Motor neuron (in vitro differentiated cells): ENCODE results near the gene ATXN10. TPM values are rescaled to one million over a fixed set of nuclear protein-coding genes. Genes with fewer than 3 reads are reported as not detected.
A peak's percentile ranks its signal among the peaks of the same experiment; 100 is the strongest.
"Not testable (repeated sequence)": the region's sequence is repeated elsewhere in the genome, so short reads cannot be mapped to it uniquely, and the experiment has no call there.

Experiments used
- ATAC-seq, 8 experiments: fragments of 200-7000 bp; cut with Tn5 transposase; replicated peaks in 6 of 8; 2 replicates each; pipeline ENCODE4 v1.8.0; 2021; ENCODE audit warnings: mild to moderate bottlenecking in 8 of 8, moderate library complexity in 8 of 8
- H3K27ac ChIP-seq, 2 donors: fragments of 250-450 bp; sonication (Bioruptor Pico); 2 replicates each; pipeline ENCODE4 v1.9.0; 2021; ENCODE audit warnings: antibody characterized with exemption in 2 of 2, mild to moderate bottlenecking in 2 of 2, moderate library complexity in 1 of 2
- H3K4me1 ChIP-seq, 2 donors: fragments of 250-450 bp; sonication (Bioruptor Pico); replicated peaks in 1 of 2; 2 replicates each; pipeline ENCODE4 v1.6.1; 2021; ENCODE audit warnings: antibody characterized with exemption in 2 of 2, mild to moderate bottlenecking in 2 of 2, moderate library complexity in 1 of 2
- H3K4me3 ChIP-seq, 5 donors: fragments of 250-450 bp; sonication (Bioruptor Pico); 2 replicates each; pipeline ENCODE4 v1.9.0; 2021; ENCODE audit warnings: antibody characterized with exemption in 5 of 5, mild to moderate bottlenecking in 5 of 5, moderate library complexity in 4 of 5
- WGBS, 10 experiments: fragments of 450-650 bp; shearing (Covaris generic); methylation state at CpG; one replicate each; pipeline ENCODE4 v1.0.0; 2022; 5-methylcytosine and 5-hydroxymethylcytosine counted together
- in situ Hi-C, 9 experiments: fragments of 400-800 bp; cut with MboI; loops; one replicate each; pipeline ENCODE4 v1.15.0; 2021; ENCODE audit warnings: low sequenced_read_pairs in 9 of 9, low pct_unique_long_range_greater_than_20kb in 2 of 9; ENCODE audit not compliant: unreplicated experiment in 9 of 9
- total RNA-seq, 8 experiments: library from RNA; unstranded; fragments of 300-600 nt; gene quantifications; 2 replicates each; pipeline versions ENCODE4 v1.2.3 to v1.2.4, GENCODE V29; 2022

The ATXN10 gene
- total RNA-seq, 8 experiments from 2014 or later: 61.1 to 122 (median 89.1) TPM

GRCh38 chr22:45707605-45708004 is 36.0 kb downstream of the ATXN10 start:
- no peak for ATAC-seq
- Histone ChIP-seq H3K4me3 (no peak overlapping the region), H3K4me1 (peaks cover 9 to 10% of the 10 kb centered on the region in 2 donors), H3K27ac (no peak overlapping the region)
- in situ Hi-C loops: no loop called here
- WGBS, 10 experiments: 81 to 100% (median 100%) methylated on average over 1 to 2 of the region's 2 CpGs; no CpG with 5 or more reads in 2 of the 10 experiments

GRCh38 chr22:45708145-45708544 is 36.5 kb downstream of the ATXN10 start:
- Histone ChIP-seq H3K27ac (no peak overlapping the region), H3K4me3 (no peak overlapping the region), H3K4me1 (peaks cover 9 to 10% of the 10 kb centered on the region in 2 donors)
- ATAC-seq: no peak
- in situ Hi-C loops: no loop called here
- 30 to 100% (median 85%) methylated on average over 1 to 2 of the region's 2 CpGs; no CpG with 5 or more reads in 4 of the 10 experiments for WGBS, 10 experiments

GRCh38 chr22:45709060-45709739 is 37.6 kb downstream of the ATXN10 start:
- 50 to 100% (median 80%) methylated on average over 1 to 5 of the region's 5 CpGs; no CpG with 5 or more reads in 1 of the 10 experiments for WGBS, 10 experiments
- peaks cover 9 to 10% of the 10 kb centered on the region in 2 donors for H3K4me1 ChIP-seq
- no peak overlapping the region for H3K4me3 ChIP-seq
- H3K27ac ChIP-seq: peak overlapping the region in 1 of 2 donors; percentile 26
- ATAC-seq: peak; percentile 86 to 96 (median 90)
- in situ Hi-C loops: no loop called here

- peak overlapping the region in 1 of 2 donors; percentile 26 for H3K27ac ChIP-seq
- ATAC-seq: peak in 2 of 8 experiments; percentile 21 to 32
- 7 to 100% (median 90%) methylated on average over 1 to 2 of the region's 2 CpGs for WGBS, 10 experiments
- in situ Hi-C loops: no loop called here
- peaks cover 9 to 10% of the 10 kb centered on the region in 2 donors for H3K4me1 ChIP-seq
- no peak overlapping the region for H3K4me3 ChIP-seq
These were observed 38.2 kb downstream of the ATXN10 start for GRCh38 chr22:45709866-45710265.

- no peak for ATAC-seq
- WGBS, 10 experiments: 87 to 100% (median 100%) methylated on average over 1 to 3 of the region's 3 CpGs
- in situ Hi-C loops: no loop called here
- H3K4me3 ChIP-seq: no peak overlapping the region
- H3K4me1 ChIP-seq: peaks cover 9 to 10% of the 10 kb centered on the region in 2 donors
- no peak overlapping the region for H3K27ac ChIP-seq
These were observed 38.8 kb downstream of the ATXN10 start for GRCh38 chr22:45710469-45710868.

GRCh38 chr22:45714390-45714789 is 42.8 kb downstream of the ATXN10 start:
- ATAC-seq, H3K4me3 ChIP-seq, in situ Hi-C loops, H3K27ac ChIP-seq, H3K4me1 ChIP-seq: not testable (repeated sequence)
- WGBS, 10 experiments: 60 to 100% (median 98%) methylated on average over 1 to 3 of the region's 4 CpGs; no CpG with 5 or more reads in 1 of the 10 experiments

GRCh38 chr22:45717789-45718188 is 46.2 kb downstream of the ATXN10 start:
- H3K4me1 ChIP-seq: peaks cover 0 to 3% of the 10 kb centered on the region in 2 donors
- H3K27ac ChIP-seq: no peak overlapping the region
- H3K4me3 ChIP-seq: no peak overlapping the region
- no peak for ATAC-seq
- 29 to 100% (median 88%) methylated on average over 1 of the region's 1 CpG; no CpG with 5 or more reads in 1 of the 10 experiments for WGBS, 10 experiments
- in situ Hi-C loops: no loop called here

GRCh38 chr22:45718391-45718790 is 46.8 kb downstream of the ATXN10 start:
- ATAC-seq: no peak
- Histone ChIP-seq H3K27ac (no peak overlapping the region), H3K4me3 (no peak overlapping the region), H3K4me1 (peaks cover 0 to 3% of the 10 kb centered on the region in 2 donors)
- in situ Hi-C loops: no loop called here
- 50 to 100% (median 85%) methylated on average over 1 to 4 of the region's 4 CpGs; no CpG with 5 or more reads in 1 of the 10 experiments for WGBS, 10 experiments

- in situ Hi-C loops: no loop called here
- Histone ChIP-seq H3K4me1 (peaks cover 0 to 3% of the 10 kb centered on the region in 2 donors), H3K4me3 (no peak overlapping the region), H3K27ac (no peak overlapping the region)
- peak in 1 of 8 experiments; percentile 55 for ATAC-seq
- 74 to 100% (median 87%) methylated on average over 1 to 5 of the region's 5 CpGs; no CpG with 5 or more reads in 2 of the 10 experiments for WGBS, 10 experiments
These were observed 49.3 kb downstream of the ATXN10 start for GRCh38 chr22:45720839-45721378.

- H3K27ac ChIP-seq: no peak overlapping the region
- WGBS, 10 experiments: 0 to 100% (median 24%) methylated on average over 1 to 2 of the region's 2 CpGs; no CpG with 5 or more reads in 2 of the 10 experiments
- peaks cover 0 to 3% of the 10 kb centered on the region in 2 donors for H3K4me1 ChIP-seq
- in situ Hi-C loops: no loop called here
- no peak overlapping the region for H3K4me3 ChIP-seq
- peak in 2 of 8 experiments; percentile 24 to 29 for ATAC-seq
These were observed 50.4 kb downstream of the ATXN10 start for GRCh38 chr22:45722006-45722405.

GRCh38 chr22:45726081-45726480 is 54.4 kb downstream of the ATXN10 start:
- no peak for ATAC-seq
- no peak overlapping the region for H3K27ac ChIP-seq
- no peak overlapping the region for H3K4me3 ChIP-seq
- in situ Hi-C loops: no loop called here
- peaks cover 0 to 3% of the 10 kb centered on the region in 2 donors for H3K4me1 ChIP-seq
- 20 to 100% (median 94%) methylated on average over 1 to 2 of the region's 2 CpGs; no CpG with 5 or more reads in 1 of the 10 experiments for WGBS, 10 experiments

- Histone ChIP-seq H3K4me3 (no peak overlapping the region), H3K27ac (no peak overlapping the region), H3K4me1 (no peaks in the 10 kb centered on the region)
- 66 to 91% (median 84%) methylated on average over 2 to 8 of the region's 8 CpGs for WGBS, 10 experiments
- in situ Hi-C loops: no loop called here
- ATAC-seq: peak in 3 of 8 experiments; percentile 20 to 31 (median 24)
These were observed 59.6 kb downstream of the ATXN10 start for GRCh38 chr22:45731041-45731797.
